HUES48 (cell line): Measurements from ENCODE around the gene PARVG.

Experiments
- H3K27ac ChIP-seq: one replicate; pipeline ENCODE4 v1.7.0; 2013; ENCODE audit warnings: low read depth, low read length, inconsistent platforms
- H3K27me3 ChIP-seq: 2 replicates; pipeline ENCODE4 v1.6.1; 2013; ENCODE audit warnings: mild to moderate bottlenecking, low read length; ENCODE audit not compliant: control insufficient read depth, insufficient read depth
- H3K36me3 ChIP-seq: 2 replicates; pipeline ENCODE4 v1.6.1; 2013; ENCODE audit warnings: low read length; ENCODE audit not compliant: control insufficient read depth, insufficient read depth
- H3K4me1 ChIP-seq: 2 replicates; pipeline ENCODE4 v1.6.1; 2013; ENCODE audit warnings: mild to moderate bottlenecking, low read length; ENCODE audit not compliant: control insufficient read depth, insufficient read depth
- H3K4me3 ChIP-seq: 2 replicates; pipeline ENCODE4 v1.5.1; 2013; ENCODE audit warnings: mild to moderate bottlenecking, low read depth, low read length
- H3K9ac ChIP-seq: 2 replicates; pipeline ENCODE4 v1.6.1; 2013; ENCODE audit warnings: mild to moderate bottlenecking, low read depth, low read length, moderate library complexity
- H3K9me3 ChIP-seq: 2 replicates; pipeline ENCODE4 v1.6.1; 2013; ENCODE audit warnings: low read length; ENCODE audit not compliant: control insufficient read depth, insufficient read depth

PARVG gene

DNA sequence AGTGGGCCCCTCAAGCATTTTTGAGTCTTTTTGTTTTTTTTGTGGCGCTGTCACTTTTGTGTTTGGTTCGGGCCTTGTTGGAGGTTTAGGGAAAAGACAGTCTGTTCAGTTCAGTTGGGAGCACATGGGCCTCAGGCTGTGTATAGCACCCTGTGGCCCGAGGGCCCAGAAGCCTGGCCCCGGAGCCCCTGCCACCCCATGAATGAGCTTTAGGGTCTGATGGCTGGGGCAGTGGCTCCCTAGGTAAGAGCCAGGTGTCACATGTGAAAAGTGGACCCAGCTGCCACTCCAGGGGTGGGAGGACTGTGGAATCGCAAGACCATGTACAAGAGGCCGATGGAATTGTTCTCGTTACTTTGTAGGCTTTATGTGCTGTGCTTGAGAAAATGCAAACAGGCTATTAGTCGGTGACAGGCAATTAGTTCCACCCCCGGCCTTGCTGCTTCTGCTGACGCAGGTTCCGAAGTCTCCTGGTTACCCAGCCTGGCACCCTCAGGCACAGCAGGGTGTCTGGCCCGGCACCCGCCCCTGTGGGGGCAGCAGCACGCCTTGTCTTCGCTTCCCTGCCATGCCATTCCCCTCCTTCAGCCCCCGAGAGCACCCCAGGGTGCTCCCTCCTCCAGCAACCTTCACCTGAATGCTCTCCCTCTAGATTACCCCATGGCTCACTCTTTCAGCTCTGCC lies 38.2 kb upstream of the PARVG start:
- H3K27me3 ChIP-seq = no peaks in the 10 kb centered on the region
- peaks cover 36% of the 10 kb centered on the region for H3K4me1 ChIP-seq
- no peaks in the 10 kb centered on the region for H3K9me3 ChIP-seq
- no peak overlapping the region for H3K4me3 ChIP-seq
- no peak overlapping the region for H3K27ac ChIP-seq
- H3K9ac ChIP-seq = no peak overlapping the region
- H3K36me3 ChIP-seq = no peaks in the 10 kb centered on the region

DNA sequence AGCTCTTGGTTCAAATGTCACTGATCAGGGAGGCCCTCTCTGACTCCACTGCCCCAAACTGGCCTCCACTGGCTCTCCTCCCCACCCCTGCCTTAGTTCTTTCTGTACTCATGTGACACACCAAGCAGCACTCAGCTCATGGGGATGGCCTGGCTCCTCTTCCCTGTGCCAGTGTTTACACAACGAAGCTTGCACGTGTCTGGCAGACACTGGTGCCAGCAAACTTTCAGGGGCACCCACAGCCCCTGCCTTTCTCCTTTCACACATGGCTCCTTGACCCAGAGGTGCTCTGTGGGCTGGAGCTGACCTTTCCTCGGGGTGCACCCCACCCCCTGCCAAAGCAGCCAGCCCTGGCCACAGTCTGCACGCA lies 37.6 kb upstream of the PARVG start:
- H3K36me3 ChIP-seq = no peaks in the 10 kb centered on the region
- H3K4me1 ChIP-seq = peaks cover 39% of the 10 kb centered on the region
- no peak overlapping the region for H3K27ac ChIP-seq
- H3K9ac ChIP-seq = no peak overlapping the region
- no peak overlapping the region for H3K4me3 ChIP-seq
- no peaks in the 10 kb centered on the region for H3K27me3 ChIP-seq
- no peaks in the 10 kb centered on the region for H3K9me3 ChIP-seq

DNA sequence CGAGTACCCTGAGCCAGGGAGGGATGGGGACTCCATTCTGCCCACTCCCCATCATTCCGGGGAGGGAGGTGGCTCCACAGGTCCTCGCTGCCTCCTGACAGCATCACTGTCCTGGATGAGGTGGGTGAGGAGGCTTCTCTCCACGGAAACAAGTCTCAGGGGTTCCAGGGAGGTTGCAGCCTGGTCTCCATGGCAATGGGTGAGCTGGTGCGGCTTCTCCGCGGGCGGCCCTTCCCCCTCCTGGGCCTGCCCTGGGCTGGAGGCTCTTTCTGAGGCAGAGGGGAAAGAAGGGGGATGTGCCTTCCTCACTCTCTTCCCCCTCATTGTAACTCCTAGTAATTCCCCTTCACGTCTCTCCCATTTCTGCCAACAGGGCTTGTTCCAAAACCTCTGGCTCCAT lies 37.1 kb upstream of the PARVG start:
- H3K4me3 ChIP-seq = no peak overlapping the region
- no peaks in the 10 kb centered on the region for H3K27me3 ChIP-seq
- H3K36me3 ChIP-seq = no peaks in the 10 kb centered on the region
- no peak overlapping the region for H3K27ac ChIP-seq
- H3K9ac ChIP-seq = no peak overlapping the region
- H3K4me1 ChIP-seq = peaks cover 44% of the 10 kb centered on the region
- H3K9me3 ChIP-seq = no peaks in the 10 kb centered on the region

DNA sequence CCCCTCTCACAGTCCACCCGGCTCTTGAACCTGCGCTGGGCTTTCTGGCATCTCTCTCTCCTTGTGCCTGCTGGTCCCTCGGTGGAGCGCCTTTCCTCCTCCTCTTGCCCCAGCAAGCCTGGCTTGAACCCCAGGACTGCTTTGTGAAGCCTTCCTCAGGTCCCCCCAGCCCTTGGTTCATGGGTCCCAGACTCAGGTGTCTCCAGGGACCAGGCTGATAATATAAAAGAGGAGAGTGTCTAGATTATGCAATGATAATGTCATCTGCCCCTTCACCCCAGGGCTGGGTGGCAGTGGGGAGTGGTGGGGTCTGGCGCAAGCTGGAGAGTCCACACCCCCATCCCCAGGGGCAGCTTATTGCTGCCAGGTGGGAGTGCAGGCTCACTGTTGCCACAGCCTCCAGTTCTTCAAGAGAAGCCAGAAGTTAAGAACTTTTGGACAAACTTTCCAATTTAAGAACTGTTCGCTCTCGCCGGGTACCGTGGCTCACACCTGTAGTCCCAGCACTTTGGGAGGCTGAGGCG lies 36.6 kb upstream of the PARVG start:
- Histone ChIP-seq H3K27ac (no peak overlapping the region), H3K9me3 (no peaks in the 10 kb centered on the region), H3K27me3 (no peaks in the 10 kb centered on the region), H3K9ac (no peak overlapping the region), H3K4me3 (no peak overlapping the region), H3K36me3 (no peaks in the 10 kb centered on the region), H3K4me1 (peaks cover 50% of the 10 kb centered on the region)

DNA sequence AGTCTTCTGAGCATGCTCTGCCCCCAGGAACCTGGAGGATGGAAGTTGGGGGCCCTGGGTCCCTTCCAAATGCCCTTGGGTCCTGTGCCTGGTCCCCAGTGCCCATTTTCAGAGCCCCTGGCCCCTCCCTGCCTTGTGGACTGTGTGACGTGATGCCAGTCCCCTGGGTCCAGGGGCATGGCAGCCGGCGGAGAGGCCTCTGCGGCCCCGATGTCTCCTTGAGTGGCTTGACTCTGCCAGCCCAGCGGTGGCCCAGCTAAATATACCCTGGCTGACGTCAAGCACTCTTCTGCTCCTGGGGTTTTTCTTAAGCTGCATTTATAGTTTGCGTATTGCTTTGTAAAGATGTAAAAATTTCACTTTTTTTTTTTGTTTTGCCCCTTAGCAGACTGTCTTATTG lies 35.2 kb upstream of the PARVG start:
- H3K36me3 ChIP-seq = no peaks in the 10 kb centered on the region
- H3K9me3 ChIP-seq = no peaks in the 10 kb centered on the region
- H3K27me3 ChIP-seq = no peaks in the 10 kb centered on the region
- peak overlapping the region; percentile 100 for H3K27ac ChIP-seq
- H3K4me1 ChIP-seq = peaks cover 52% of the 10 kb centered on the region
- H3K4me3 ChIP-seq = no peak overlapping the region
- no peak overlapping the region for H3K9ac ChIP-seq

DNA sequence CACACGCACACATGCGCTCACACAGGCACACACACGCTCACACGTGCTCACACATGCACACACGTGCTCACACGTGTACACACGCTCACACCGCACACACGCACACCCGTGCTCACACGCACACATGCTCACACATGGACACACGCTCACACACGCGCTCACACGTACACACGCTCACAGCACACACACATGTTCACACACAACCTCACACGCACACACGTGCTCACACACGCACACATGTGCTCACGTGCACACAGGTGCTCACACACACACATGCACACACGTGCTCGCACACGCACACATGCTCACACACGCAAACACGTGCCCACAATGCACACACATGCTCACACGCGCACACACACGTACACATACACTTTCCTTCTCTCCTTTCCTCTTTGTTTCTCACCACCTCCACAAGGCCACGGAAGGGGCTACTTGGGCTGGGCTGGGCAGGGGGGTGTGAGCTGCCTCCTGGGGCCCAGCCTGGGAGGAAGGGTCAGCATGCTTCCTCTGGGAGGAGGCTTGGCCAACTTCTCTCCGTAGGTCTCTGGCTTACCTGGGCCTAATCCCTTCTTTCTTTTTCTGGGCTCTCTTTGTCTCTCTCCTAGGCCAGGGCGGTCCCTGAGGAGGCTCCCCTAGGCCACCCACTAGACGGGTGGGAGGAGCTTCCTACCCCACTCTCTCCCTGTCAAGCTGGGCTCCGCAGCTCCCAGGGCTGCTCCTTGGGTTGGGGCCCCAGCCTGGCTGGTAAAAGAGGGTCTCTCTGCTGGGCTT lies 34.5 kb upstream of the PARVG start:
- H3K4me3 ChIP-seq = no peak overlapping the region

DNA sequence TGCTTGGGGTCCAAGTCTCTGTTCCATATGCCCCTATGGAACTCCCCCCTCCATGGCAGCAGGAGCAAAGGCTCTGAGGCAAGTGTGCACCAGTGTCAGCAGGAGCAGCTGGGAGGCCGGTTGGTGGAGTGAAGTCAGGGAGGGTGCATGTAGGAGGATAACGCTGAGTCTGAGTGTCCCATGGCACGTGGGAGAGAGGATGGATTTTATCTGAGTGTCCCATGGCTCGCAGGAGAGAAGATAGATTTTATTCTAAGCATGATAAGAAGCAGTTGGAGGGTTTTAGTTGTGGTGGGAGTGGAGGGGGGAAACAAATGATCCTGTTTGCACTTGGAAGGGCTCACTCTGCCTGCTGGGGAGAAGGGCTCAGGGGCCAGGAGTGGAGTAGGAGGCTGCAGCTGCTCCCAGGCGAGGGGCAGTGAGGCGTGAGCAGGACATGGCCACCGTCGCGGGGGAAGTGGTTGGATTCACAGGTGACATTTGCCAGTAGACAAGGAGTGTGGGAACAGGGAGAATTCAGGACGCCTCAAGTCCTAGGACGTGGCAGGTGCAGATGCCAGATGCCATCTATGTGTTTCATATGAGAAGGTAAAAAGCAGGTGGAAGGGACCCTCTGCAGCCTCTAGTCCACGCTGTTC lies 33.6 kb upstream of the PARVG start:
- H3K27me3 ChIP-seq = no peaks in the 10 kb centered on the region
- no peaks in the 10 kb centered on the region for H3K9me3 ChIP-seq
- H3K9ac ChIP-seq = peak overlapping the region; percentile 28
- H3K36me3 ChIP-seq = no peaks in the 10 kb centered on the region
- peaks cover 52% of the 10 kb centered on the region for H3K4me1 ChIP-seq
- H3K27ac ChIP-seq = peak overlapping the region; percentile 100
- H3K4me3 ChIP-seq = no peak overlapping the region

More for the DNA sequence above, 34.5 kb upstream of the PARVG start:
- peak overlapping the region; percentile 50; the same call in 1 of the 2 replicates for H3K9ac ChIP-seq
- H3K27ac ChIP-seq = peak overlapping the region; percentile 100
- H3K36me3 ChIP-seq = no peaks in the 10 kb centered on the region
- no peaks in the 10 kb centered on the region for H3K9me3 ChIP-seq
- H3K27me3 ChIP-seq = no peaks in the 10 kb centered on the region
- H3K4me1 ChIP-seq = peaks cover 52% of the 10 kb centered on the region

DNA sequence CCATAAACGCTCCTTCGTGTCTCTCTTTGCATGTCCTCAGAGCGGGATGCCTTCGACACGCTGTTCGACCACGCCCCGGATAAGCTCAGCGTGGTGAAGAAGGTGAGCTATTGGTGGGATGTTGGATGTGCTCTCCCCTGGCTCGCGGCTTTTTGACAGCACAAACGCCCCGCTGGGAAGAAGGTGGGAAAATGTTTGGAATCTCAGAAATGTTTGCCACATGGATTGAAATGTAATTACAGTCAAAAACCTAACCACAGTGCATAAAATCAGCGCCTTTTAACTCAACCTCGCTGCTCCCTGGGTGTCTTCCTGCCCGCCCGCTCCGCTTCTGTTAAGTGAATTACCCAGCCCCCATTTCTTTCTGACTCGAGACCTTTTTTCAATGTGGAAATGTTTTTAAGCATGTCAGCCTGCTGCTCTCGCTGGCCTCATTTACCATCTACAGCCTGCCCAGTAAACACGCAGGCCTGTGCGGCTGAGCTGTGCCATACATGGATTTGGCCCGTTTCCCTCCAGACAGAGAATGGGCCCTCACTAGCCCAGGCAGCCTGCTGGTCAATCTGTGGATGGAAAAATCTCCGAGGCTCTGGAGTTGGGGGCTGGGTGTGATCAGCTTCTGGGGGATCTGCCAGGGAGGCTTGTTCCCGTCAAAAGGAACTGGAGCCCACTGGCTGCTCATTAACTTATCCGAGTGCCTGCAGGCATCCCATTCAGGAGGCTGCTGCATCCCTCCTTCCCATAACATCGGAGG lies 32.7 kb upstream of the PARVG start:
- Histone ChIP-seq H3K36me3 (no peaks in the 10 kb centered on the region), H3K27me3 (no peaks in the 10 kb centered on the region), H3K9me3 (no peaks in the 10 kb centered on the region), H3K27ac (peak overlapping the region; percentile 100), H3K4me1 (peaks cover 52% of the 10 kb centered on the region), H3K4me3 (peak overlapping the region; percentile 33), H3K9ac (peak overlapping the region; percentile 67)

DNA sequence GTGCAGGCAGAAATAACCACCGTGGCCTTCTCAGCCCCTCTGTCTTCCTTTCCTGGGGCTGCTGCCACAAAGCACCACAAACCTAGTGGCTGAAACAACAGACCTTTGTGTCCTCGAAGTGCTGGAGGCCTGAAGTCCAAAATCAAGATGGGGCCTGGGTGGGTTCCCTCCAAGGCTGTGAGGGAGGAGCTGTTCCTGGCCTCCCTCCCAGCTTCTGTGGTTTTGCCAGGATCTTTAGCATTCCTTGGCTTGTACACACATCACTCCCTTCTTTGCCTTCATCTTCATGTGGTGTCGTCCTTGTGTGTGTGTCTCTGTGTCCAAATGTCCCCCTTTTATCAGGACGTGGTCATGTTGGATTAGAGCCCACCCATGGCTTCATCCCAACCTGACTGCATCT lies 29.0 kb upstream of the PARVG start:
- no peak overlapping the region for H3K4me3 ChIP-seq
- no peak overlapping the region for H3K9ac ChIP-seq
- H3K36me3 ChIP-seq = no peaks in the 10 kb centered on the region
- no peaks in the 10 kb centered on the region for H3K27me3 ChIP-seq
- peaks cover 25% of the 10 kb centered on the region for H3K4me1 ChIP-seq
- H3K27ac ChIP-seq = no peak overlapping the region
- no peaks in the 10 kb centered on the region for H3K9me3 ChIP-seq

DNA sequence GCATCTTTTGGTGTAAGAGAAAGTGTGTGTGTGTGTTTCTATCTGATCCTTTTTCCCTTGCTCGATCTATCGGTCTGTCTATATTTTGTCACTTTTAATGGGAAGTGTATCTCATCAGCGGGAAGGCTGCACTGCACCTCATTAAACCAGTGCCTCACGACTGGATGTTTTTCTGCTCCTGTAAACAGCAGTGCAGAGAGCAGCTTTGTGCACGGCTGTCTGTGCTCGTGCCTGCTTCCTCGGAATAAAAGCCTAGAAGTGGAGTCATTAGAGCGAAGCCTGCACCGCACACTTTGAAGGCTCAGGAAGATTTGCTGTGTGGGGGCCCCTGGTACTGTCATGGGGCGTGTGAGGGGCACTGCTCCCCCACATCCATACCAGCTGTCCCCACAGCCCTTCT lies 27.0 kb upstream of the PARVG start:
- H3K4me3 ChIP-seq = no peak overlapping the region
- H3K9me3 ChIP-seq = no peaks in the 10 kb centered on the region
- H3K4me1 ChIP-seq = peaks cover 17% of the 10 kb centered on the region
- no peaks in the 10 kb centered on the region for H3K27me3 ChIP-seq
- no peak overlapping the region for H3K27ac ChIP-seq
- no peak overlapping the region for H3K9ac ChIP-seq
- no peaks in the 10 kb centered on the region for H3K36me3 ChIP-seq
